Upper lobe of left lung (tissue), 6 donors: ENCODE results near the gene TPST1. TPM values are rescaled to one million over a fixed set of nuclear protein-coding genes. Genes with fewer than 3 reads are reported as not detected.

Experiments
- ATAC-seq, 2 donors: fragments of 200-7000 bp; cut with Tn5 transposase; one replicate each; pipeline ENCODE4 v1.9.1; 2022; ENCODE audit warnings: mild to moderate bottlenecking in 2 of 2, moderate library complexity in 2 of 2; ENCODE audit not compliant: low FRiP score in 2 of 2
- DNase-seq, 2 donors: peaks; one replicate each; pipeline ENCODE4 v3.0.0-alpha.2; 2019 to 2020
- H3K27ac ChIP-seq, 4 donors: fragments of 200-600 bp; sonication (generic); one replicate each; pipeline ENCODE4 v1.5.1; 2016 to 2019
- H3K27me3 ChIP-seq, 4 donors: fragments of 200-600 bp; sonication (generic); one replicate each; pipeline ENCODE4 v1.5.1; 2017 to 2019
- H3K36me3 ChIP-seq, 4 donors: fragments of 200-600 bp; sonication (generic); one replicate each; pipeline ENCODE4 v1.5.1; 2016 to 2019
- H3K4me1 ChIP-seq, 4 donors: fragments of 200-600 bp; sonication (generic); one replicate each; pipeline ENCODE4 v1.5.1; 2018 to 2019
- H3K4me3 ChIP-seq, 4 donors: fragments of 200-600 bp; sonication (generic); one replicate each; pipeline ENCODE4 v1.5.1; 2017 to 2019; ENCODE audit warnings: mild to moderate bottlenecking in 2 of 4, moderate library complexity in 1 of 4
- H3K9me3 ChIP-seq, 4 donors: fragments of 200-600 bp; sonication (generic); one replicate each; pipeline ENCODE4 v1.5.1; 2018 to 2019
- CTCF ChIP-seq, 6 experiments: fragments of 450-650 bp in 4 of 6; fragments of 200-600 bp in 2 of 6; sonication (generic) in 2 of 6; IDR thresholded peaks; one replicate each; pipeline ENCODE4 v1.5.1; 2016 to 2019; ENCODE audit warnings: antibody characterized with exemption in 6 of 6
- EP300 ChIP-seq, 4 donors: sonication (generic); formaldehyde crosslinking; IDR thresholded peaks; one replicate each; pipeline ENCODE4 v1.5.1; 2017; ENCODE audit warnings: antibody characterized with exemption in 4 of 4, control low read depth in 2 of 4
- POLR2A ChIP-seq, 4 donors: fragments of 450-650 bp; IDR thresholded peaks; one replicate each; pipeline ENCODE4 v1.5.1; 2016 to 2017; ENCODE audit warnings: antibody characterized with exemption in 4 of 4, mild to moderate bottlenecking in 2 of 4
- POLR2AphosphoS5 ChIP-seq, 2 donors: sonication (generic); formaldehyde crosslinking; IDR thresholded peaks; one replicate each; pipeline ENCODE4 v1.5.1; 2017; ENCODE audit warnings: antibody characterized with exemption in 2 of 2
- WGBS, 2 donors: methylation state at CpG; one replicate each; pipeline ENCODE4 v1.1.5; 2017 to 2018; 5-methylcytosine and 5-hydroxymethylcytosine counted together
- total RNA-seq, 6 donors: library from RNA; depleted of rRNA in 4 of 6; stranded (reverse); fragments of >200 nt in 4 of 6; gene quantifications; one replicate each; pipeline versions ENCODE4 v1.1.0 to v1.2.1, GENCODE V29; 2016 to 2021
- donor health status: DM: no; HTN: no; CAD: no; lungs with moderate emphysema.
- donor health status: DM: no; HTN: yes; CAD: no; lungs with severe emphysema.

Gene TPST1
- total RNA-seq, 6 donors from 2014 or later = 17.1 to 69.1 (median 19.0) TPM

GRCh38 chr7:66233638-66234037, 28.5 kb downstream of the TPST1 start:
- 89 to 91% methylated on average over 5 of the region's 5 CpGs for WGBS, 2 donors
- no peak overlapping the region for H3K4me3 ChIP-seq
- H3K27me3 ChIP-seq = no peaks in the 10 kb centered on the region
- ATAC-seq (no peak), DNase-seq (no peak)
- no peak for TF ChIP-seq POLR2A (IDR thresholded peaks at IDR 0.05)
- TF ChIP-seq CTCF (IDR thresholded peaks at IDR 0.05) = no peak
- no peak for TF ChIP-seq POLR2AphosphoS5 (IDR thresholded peaks at IDR 0.05)
- TF ChIP-seq EP300 (IDR thresholded peaks at IDR 0.05) = no peak
- H3K27ac ChIP-seq = no peak overlapping the region
- peaks cover under 1 to 9% (median 6%) of the 10 kb centered on the region in 4 donors for H3K4me1 ChIP-seq
- H3K9me3 ChIP-seq = no peaks in the 10 kb centered on the region
- peaks cover 0 to 4% (median 0%) of the 10 kb centered on the region in 4 donors for H3K36me3 ChIP-seq

DNA sequence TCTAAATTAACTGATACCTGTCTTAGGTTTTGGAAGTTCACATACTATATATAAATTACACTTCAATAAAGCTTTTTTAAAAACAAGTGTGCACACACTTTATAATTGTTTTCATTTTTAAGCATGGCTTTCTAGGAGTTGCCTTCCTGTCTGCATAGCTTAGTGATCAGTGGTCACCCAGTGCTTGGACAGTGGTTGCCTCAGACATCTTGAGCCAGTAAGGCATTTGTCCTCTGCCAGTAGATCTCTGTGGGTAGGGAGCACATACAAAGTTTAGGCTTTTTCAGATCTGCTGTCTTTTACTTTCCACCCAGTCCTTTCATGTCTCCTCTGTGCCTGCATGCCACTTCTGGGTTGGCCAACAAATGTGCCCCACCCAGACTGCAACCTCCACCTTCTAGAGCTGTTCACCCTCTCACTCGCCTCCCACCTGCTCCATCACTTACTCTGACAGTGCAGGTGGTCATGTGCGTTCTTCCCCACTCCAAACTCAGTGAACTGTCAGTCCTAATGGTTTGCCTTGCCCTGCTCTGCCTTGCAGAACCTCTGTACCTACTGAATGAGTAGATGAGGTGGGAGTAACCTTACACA, 31.7 kb downstream of the TPST1 start:
- ATAC-seq (no peak), DNase-seq (no peak)
- Histone ChIP-seq H3K36me3 (peaks cover 0 to 9% (median 0%) of the 10 kb centered on the region in 4 donors), H3K4me1 (peaks cover 7 to 17% (median 11%) of the 10 kb centered on the region in 4 donors), H3K9me3 (no peaks in the 10 kb centered on the region), H3K27ac (no peak overlapping the region), H3K27me3 (no peaks in the 10 kb centered on the region), H3K4me3 (no peak overlapping the region)
- WGBS, 2 donors = 71 to 89% methylated on average over 2 of the region's 2 CpGs
- TF ChIP-seq POLR2A (IDR thresholded peaks at IDR 0.05) (no peak), CTCF (IDR thresholded peaks at IDR 0.05) (no peak), POLR2AphosphoS5 (IDR thresholded peaks at IDR 0.05) (no peak), EP300 (IDR thresholded peaks at IDR 0.05) (no peak)

- Histone ChIP-seq H3K4me3 (no peak overlapping the region), H3K27ac (peak overlapping the region in 3 of 4 donors; percentile 0 to 4 (median 2)), H3K27me3 (no peaks in the 10 kb centered on the region), H3K36me3 (peaks cover 0 to 9% (median 0%) of the 10 kb centered on the region in 4 donors), H3K9me3 (no peaks in the 10 kb centered on the region), H3K4me1 (peaks cover 7 to 17% (median 11%) of the 10 kb centered on the region in 4 donors)
- ATAC-seq (no peak), DNase-seq (no peak)
- 56 to 69% methylated on average over 6 of the region's 6 CpGs for WGBS, 2 donors
- TF ChIP-seq POLR2A (IDR thresholded peaks at IDR 0.05) = no peak
- no peak for TF ChIP-seq CTCF (IDR thresholded peaks at IDR 0.05)
- no peak for TF ChIP-seq EP300 (IDR thresholded peaks at IDR 0.05)
- no peak for TF ChIP-seq POLR2AphosphoS5 (IDR thresholded peaks at IDR 0.05)
Observed at GRCh38 chr7:66237906-66238772, 33.0 kb downstream of the TPST1 start.

GRCh38 chr7:66238773-66239466, 33.8 kb downstream of the TPST1 start:
- TF ChIP-seq EP300 (IDR thresholded peaks at IDR 0.05) = no peak
- no peak for TF ChIP-seq POLR2AphosphoS5 (IDR thresholded peaks at IDR 0.05)
- TF ChIP-seq POLR2A (IDR thresholded peaks at IDR 0.05) = no peak
- H3K4me3 ChIP-seq = no peak overlapping the region
- peaks cover 0 to 9% (median 0%) of the 10 kb centered on the region in 4 donors for H3K36me3 ChIP-seq
- H3K9me3 ChIP-seq = no peaks in the 10 kb centered on the region
- WGBS, 2 donors = 57 to 61% methylated on average over 5 of the region's 5 CpGs
- peak overlapping the region in 3 of 4 donors; percentile 0 to 51 (median 2) for H3K27ac ChIP-seq
- H3K27me3 ChIP-seq = no peaks in the 10 kb centered on the region
- no peak for DNase-seq
- no peak for ATAC-seq
- H3K4me1 ChIP-seq = peaks cover 7 to 17% (median 9%) of the 10 kb centered on the region in 4 donors

DNA sequence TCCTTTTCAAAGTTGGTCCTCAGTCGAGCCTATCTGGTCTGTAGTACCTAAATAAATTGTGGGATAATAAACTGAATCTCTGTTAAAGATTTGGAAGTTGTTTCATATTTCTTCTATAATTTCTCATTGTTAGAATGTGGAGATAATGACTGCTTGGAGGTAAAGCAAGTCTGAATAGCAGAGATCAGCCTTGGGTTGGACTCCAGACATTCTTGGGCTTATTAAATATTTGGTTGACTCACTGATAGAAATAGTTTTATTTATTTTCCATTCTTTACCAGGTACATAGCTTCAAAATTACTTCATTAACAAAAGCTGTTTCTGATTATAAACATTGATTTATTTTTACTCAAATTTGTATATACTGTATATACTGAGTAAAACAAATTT, 34.3 kb downstream of the TPST1 start:
- Histone ChIP-seq H3K4me1 (peaks cover 6 to 17% (median 9%) of the 10 kb centered on the region in 4 donors), H3K27me3 (no peaks in the 10 kb centered on the region), H3K9me3 (no peaks in the 10 kb centered on the region), H3K4me3 (no peak overlapping the region), H3K36me3 (peaks cover 0 to 9% (median 0%) of the 10 kb centered on the region in 4 donors), H3K27ac (no peak overlapping the region)
- 53 to 70% methylated on average over 1 of the region's 1 CpG for WGBS, 2 donors
- TF ChIP-seq CTCF (IDR thresholded peaks at IDR 0.05) (no peak), POLR2AphosphoS5 (IDR thresholded peaks at IDR 0.05) (no peak), EP300 (IDR thresholded peaks at IDR 0.05) (no peak), POLR2A (IDR thresholded peaks at IDR 0.05) (no peak)
- ATAC-seq = peak in 1 of 2 donors; percentile 28
- DNase-seq = no peak
